A673 (cell line): ENCODE results near the gene KCP. TPM values are rescaled to one million over a fixed set of nuclear protein-coding genes. Genes with fewer than 3 reads are reported as not detected.

Source experiments
- BruUV-seq: library from RNA; stranded (reverse); fragments of 400-500 nt; replicated peaks from 2 replicates; lab custom pipeline; 2021; lab: Mats Ljungman, UMichigan
- CTCF ChIA-PET: fragments of 300-600 bp; sonication (Branson Sonifier 250); formaldehyde crosslinking; loops from one replicate; lab custom pipeline; 2022; ENCODE audit warnings: antibody characterized with exemption; lab: Charles Lee
- POLR2A ChIA-PET: fragments of 300-600 bp; sonication (Branson Sonifier 250); formaldehyde crosslinking; loops from one replicate; lab custom pipeline; 2022; ENCODE audit warnings: antibody characterized with exemption; ENCODE audit not compliant: low non-redundant PET; lab: Charles Lee
- DNase-seq: peaks from one replicate; pipeline ENCODE4 v3.0.0-alpha.2; 2015; ENCODE audit warnings: low spot score
- H3K27ac ChIP-seq: fragments of 200-600 bp; sonication (generic); 2 replicates; pipeline ENCODE4 v1.5.1; 2016; ENCODE audit warnings: mixed run types, low read depth, mild to moderate bottlenecking, mixed read lengths, antibody characterized with exemption, low read length; ENCODE audit not compliant: poor library complexity, severe bottlenecking
- H3K27me3 ChIP-seq: fragments of 200-600 bp; sonication (generic); replicated peaks from 2 replicates; pipeline ENCODE4 v1.6.1; 2017; ENCODE audit warnings: mixed run types, low read depth, mild to moderate bottlenecking, mixed read lengths, antibody characterized with exemption, low read length; ENCODE audit not compliant: insufficient read depth, poor library complexity
- H3K36me3 ChIP-seq: fragments of 200-600 bp; sonication (generic); 2 replicates; pipeline ENCODE4 v1.6.1; 2016; ENCODE audit warnings: mixed run types, mild to moderate bottlenecking, mixed read lengths, antibody characterized with exemption, low read length; ENCODE audit not compliant: insufficient read depth, poor library complexity, severe bottlenecking
- H3K4me1 ChIP-seq: fragments of 200-600 bp; sonication (generic); 2 replicates; pipeline ENCODE4 v1.6.1; 2017; ENCODE audit warnings: mixed run types, mild to moderate bottlenecking, mixed read lengths, antibody characterized with exemption, low read length; ENCODE audit not compliant: insufficient read depth, poor library complexity, severe bottlenecking
- H3K4me3 ChIP-seq: fragments of 200-600 bp; sonication (generic); 2 replicates; pipeline ENCODE4 v1.5.1; 2016; ENCODE audit warnings: low read depth, mixed run types, mild to moderate bottlenecking, mixed read lengths, low read length; ENCODE audit not compliant: poor library complexity, severe bottlenecking
- H3K9me3 ChIP-seq: fragments of 200-600 bp; sonication (generic); 2 replicates; pipeline ENCODE4 v1.6.1; 2016; ENCODE audit warnings: mixed run types, low read depth, mild to moderate bottlenecking, mixed read lengths, antibody characterized with exemption, low read length; ENCODE audit not compliant: poor library complexity, severe bottlenecking
- CTCF ChIP-seq: fragments of 300-800, 200-600 bp; sonication (generic); conservative IDR thresholded peaks from 2 replicates; pipeline ENCODE4 v1.5.1; 2017; ENCODE audit warnings: low read depth, mild to moderate bottlenecking, antibody characterized with exemption, low read length, moderate library complexity, mixed read lengths
- EZH2 ChIP-seq: fragments of 200-600 bp; sonication (generic); IDR thresholded peaks from 2 replicates; pipeline ENCODE4 v1.6.1; 2017; ENCODE audit warnings: borderline replicate concordance, low read depth, mild to moderate bottlenecking, mixed read lengths, antibody characterized with exemption, low read length; ENCODE audit not compliant: poor library complexity, severe bottlenecking
- intact Hi-C: fragments of 100-400 bp; cut with micrococcal nuclease; formaldehyde crosslinking; loops from one replicate; pipeline ENCODE4 v1.10.0; 2022; ENCODE audit not compliant: unreplicated experiment
- total RNA-seq: library from RNA; stranded (reverse); gene quantifications from 2 replicates; pipeline ENCODE4 v1.2.3, GENCODE V29; 2021

KCP gene
- total RNA-seq, 1 experiment from 2014 or later: not detected

DNA sequence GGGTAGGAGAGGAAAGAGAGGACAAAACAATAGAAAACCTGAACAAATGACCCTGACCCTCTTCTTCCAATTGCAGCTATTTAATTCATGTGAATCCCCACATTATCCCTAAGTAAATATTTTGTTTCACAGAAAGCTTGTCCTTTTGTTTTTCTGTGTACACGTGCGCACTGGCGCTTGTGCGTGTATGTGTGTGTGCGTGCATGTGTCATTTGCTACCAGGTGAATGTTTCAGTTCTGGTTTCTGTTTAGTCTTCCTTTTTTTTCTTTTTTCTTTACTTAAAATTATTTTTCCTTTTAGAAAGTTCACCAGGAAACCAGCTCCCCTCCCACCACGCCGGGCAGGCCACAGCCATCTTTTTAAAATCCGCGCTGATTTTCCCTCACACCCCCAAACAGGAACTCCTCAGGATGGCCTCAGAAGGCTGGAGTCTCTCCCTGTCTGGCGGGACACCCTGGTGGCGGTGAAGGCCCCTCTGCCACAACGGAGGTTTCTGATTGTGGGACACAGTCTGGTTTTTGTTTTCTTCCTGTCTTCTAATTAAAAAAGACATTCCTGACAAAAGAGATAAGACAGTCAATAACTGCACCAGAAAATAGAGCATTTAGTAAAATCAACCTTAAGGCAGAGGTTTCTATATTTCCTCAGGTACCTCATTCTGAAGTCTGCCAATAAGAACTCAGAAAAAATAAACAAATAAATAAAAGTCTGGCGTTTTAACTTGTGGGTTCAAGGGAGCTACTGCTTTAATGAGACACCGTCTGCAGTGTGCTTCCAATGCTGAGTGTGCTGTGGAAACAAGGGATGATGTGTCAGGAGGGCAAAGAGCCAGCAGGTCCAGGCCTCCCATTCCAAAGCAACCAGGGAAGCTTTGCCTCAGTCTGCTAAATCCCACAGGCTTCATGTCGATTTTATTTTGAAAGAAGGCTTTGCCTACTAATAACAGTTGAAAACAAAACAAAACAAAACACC lies 44.6 kb upstream of the KCP start:
- no peak overlapping the region for H3K4me3 ChIP-seq
- ChIA-PET CTCF (no interaction called here), POLR2A (no interaction called here)
- H3K36me3 ChIP-seq: peaks cover 50% of the 10 kb centered on the region
- intact Hi-C loops: no loop called here
- H3K9me3 ChIP-seq: no peaks in the 10 kb centered on the region
- H3K27me3 ChIP-seq: no peaks in the 10 kb centered on the region
- H3K4me1 ChIP-seq: no peaks in the 10 kb centered on the region
- BruUV-seq: TSS peak; percentile 76
- no peak for DNase-seq
- TF ChIP-seq CTCF: no peak
- no peak for TF ChIP-seq EZH2
- H3K27ac ChIP-seq: no peak overlapping the region

DNA sequence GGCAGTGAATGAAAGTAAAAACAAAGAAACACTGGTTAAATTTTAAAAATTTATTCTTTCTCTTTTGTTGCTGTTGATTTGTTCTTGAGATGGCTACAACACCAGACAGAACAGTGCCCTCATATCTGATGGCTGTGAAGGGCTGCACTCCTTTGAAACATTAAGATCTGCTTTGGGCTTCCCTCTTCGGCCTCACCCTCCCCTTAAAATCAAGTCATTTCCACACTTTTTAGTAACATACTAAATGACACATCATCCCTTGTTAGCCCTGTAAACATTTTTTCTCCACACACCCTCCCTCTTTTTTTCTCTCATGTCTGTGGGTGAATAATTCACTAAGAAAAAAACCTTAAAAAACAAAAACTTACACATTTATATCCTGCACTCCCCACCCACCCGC lies 43.6 kb upstream of the KCP start:
- no peak for DNase-seq
- TF ChIP-seq EZH2 (no peak), CTCF (no peak)
- POLR2A ChIA-PET: no interaction called here
- no TSS peak for BruUV-seq
- no peaks in the 10 kb centered on the region for H3K9me3 ChIP-seq
- no peaks in the 10 kb centered on the region for H3K27me3 ChIP-seq
- H3K4me3 ChIP-seq: no peak overlapping the region
- H3K27ac ChIP-seq: no peak overlapping the region
- peaks cover 45% of the 10 kb centered on the region for H3K36me3 ChIP-seq
- intact Hi-C loops: no loop called here
- H3K4me1 ChIP-seq: no peaks in the 10 kb centered on the region
- CTCF ChIA-PET: no interaction called here

DNA sequence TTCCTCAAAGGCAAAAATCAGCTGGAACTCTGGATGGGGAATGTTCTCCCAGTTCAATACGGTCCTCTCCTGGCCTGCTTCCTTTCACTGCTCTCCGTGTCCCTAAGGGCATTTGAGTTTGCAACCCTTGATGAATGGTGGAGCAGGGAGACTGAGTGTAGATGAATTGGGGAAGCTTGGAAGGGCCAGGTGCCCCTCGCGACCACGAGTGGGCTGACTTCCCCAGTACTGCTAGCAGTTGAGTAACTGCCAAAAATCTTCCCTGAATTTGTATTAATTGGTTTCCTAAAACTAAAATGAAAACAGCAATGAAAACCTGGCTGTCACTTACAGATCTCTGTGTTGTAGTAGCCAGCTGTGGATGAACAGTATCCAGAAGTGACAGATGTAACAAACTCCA lies 40.8 kb upstream of the KCP start:
- H3K9me3 ChIP-seq: no peaks in the 10 kb centered on the region
- CTCF ChIA-PET: no interaction called here
- no peak for TF ChIP-seq EZH2
- TF ChIP-seq CTCF: no peak
- no peak for DNase-seq
- no TSS peak for BruUV-seq
- H3K4me3 ChIP-seq: no peak overlapping the region
- H3K27ac ChIP-seq: no peak overlapping the region
- POLR2A ChIA-PET: no interaction called here
- intact Hi-C loops: no loop called here
- H3K27me3 ChIP-seq: no peaks in the 10 kb centered on the region
- H3K4me1 ChIP-seq: no peaks in the 10 kb centered on the region
- H3K36me3 ChIP-seq: peaks cover 21% of the 10 kb centered on the region
